ENCODE data around the gene SLFN12L. TPM values are rescaled to one million over a fixed set of nuclear protein-coding genes. Genes with fewer than 3 reads are reported as not detected.

The SLFN12L gene
- total RNA-seq, 2 experiments from 2014 or later, result 115 to 123 TPM

GRCh38 chr17:35433075-35433894 lies 104.2 kb downstream of the SLFN12L start:
- Mint-ChIP-seq H3K36me3 (ENCODE audit: low read depth) (peaks cover 39% of the 10 kb centered on the region), H3K9me3 (ENCODE audit: insufficient read depth) (no peaks in the 10 kb centered on the region), H3K4me3 (peak overlapping the region; percentile 90), H3K27me3 (ENCODE audit: low read depth) (no peaks in the 10 kb centered on the region), H3K27ac (peak overlapping the region; percentile 85), H3K4me1 (ENCODE audit: low read depth) (peaks cover 58% of the 10 kb centered on the region)
- CTCF ChIA-PET, result interaction anchor here (0.9 to 1.9 kb wide), 6 partner anchors 12 to 120 kb away, joined by 3 to 5 read pairs (median 4); no protein-coding TSS in a partner anchor
- ATAC-seq (peak; percentile 83), DNase-seq (peak; percentile 73)
- POLR2A ChIA-PET, result interaction anchor here (0.6 to 1.7 kb wide), 6 partner anchors 14 to 191 kb away, joined by 3 to 9 read pairs (median 6); partner anchors contain the start of genes SLFN11, SLFN12L, SLFN13 and SLFN5

DNA sequence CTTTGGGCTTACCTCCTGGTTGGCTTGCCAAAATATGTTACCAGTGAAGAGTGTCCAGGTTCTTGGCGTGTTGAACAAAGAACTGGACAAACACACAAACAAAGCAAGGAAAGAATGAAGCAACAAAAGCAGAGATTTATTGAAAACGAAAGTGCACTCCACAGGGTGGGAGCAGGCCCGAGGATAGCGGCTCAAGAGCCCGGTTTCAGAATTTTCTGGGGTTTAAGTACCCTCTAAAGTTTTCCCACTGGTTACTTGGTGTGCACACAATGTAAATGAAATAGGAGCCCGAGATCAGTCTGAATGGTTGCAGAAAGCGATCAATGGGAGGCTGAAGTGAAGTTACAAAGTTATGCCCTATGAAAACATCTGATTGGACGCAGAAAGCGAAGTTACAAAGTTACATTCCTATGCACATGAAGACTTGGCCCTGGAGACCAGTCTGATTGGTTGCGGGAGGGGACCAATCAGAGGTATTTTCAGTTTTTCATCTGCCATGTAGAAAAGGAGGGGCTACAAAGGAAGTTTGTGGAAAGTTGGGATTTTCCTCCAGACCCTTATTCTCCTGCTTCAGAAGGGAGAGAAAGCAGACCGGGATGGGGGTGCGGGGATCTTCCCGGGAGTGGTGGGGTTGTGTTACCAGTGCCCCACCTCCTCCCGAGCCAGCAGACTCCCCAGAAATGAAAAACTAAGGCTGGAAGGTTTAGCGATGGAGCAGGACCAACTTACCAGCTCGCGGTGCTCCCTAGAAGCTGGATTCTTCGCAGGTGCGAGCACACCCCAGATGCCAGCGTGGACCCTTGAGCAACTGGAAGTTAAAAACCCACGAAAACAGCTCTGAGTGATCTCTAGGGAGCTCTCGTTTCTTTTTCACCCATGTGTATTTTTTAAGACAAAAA lies 105.1 kb downstream of the SLFN12L start, which contains the start of gene SLFN12:
Gene SLFN12 (minus strand): TSS at position 325 of the 899 bp plus-strand sequence. CDS start 9,472 bp downstream, outside the sequence.
- Mint-ChIP-seq H3K36me3 (ENCODE audit: low read depth) (peaks cover 38% of the 10 kb centered on the region), H3K4me3 (peak within 1 kb of the TSS; percentile 90), H3K9me3 (ENCODE audit: insufficient read depth) (no peaks in the 10 kb centered on the region), H3K4me1 (ENCODE audit: low read depth) (peaks cover 64% of the 10 kb centered on the region), H3K27me3 (ENCODE audit: low read depth) (no peaks in the 10 kb centered on the region), H3K27ac (peak within 1 kb of the TSS; percentile 85)
- peak; percentile 61 for DNase-seq
- ChIA-PET POLR2A (interaction anchor here (0.6 to 1.7 kb wide), 4 partner anchors 15 to 105 kb away, joined by 3 to 9 read pairs (median 7); partner anchors contain the start of genes SLFN11, SLFN12L and SLFN13), CTCF (interaction anchor here (0.9 to 1.9 kb wide), 4 partner anchors 15 to 101 kb away, joined by 3 to 5 read pairs (median 4); no protein-coding TSS in a partner anchor)
- peak; percentile 73 for ATAC-seq

DNA sequence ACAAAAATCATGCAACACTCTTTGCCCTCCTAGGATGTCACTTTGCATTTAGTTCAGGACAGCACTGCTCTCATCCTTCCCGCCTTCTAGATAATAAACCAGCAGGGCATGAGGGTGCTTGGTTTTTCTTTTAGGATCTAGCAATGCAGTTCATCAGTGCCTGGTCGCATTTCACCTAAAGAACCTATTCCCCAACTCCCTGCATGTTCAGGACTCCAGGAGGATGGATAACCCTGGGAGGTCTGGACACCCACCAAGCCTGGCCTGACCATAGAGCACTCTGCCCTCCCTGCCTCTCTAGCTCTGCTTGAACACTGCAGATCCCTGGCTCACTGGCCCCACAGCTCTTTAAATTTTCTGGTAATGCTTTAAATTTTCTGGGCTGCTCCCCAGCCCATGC lies 107.8 kb downstream of the SLFN12L start:
- peaks cover 51% of the 10 kb centered on the region for H3K36me3 Mint-ChIP-seq (ENCODE audit: low read depth)
- H3K4me1 Mint-ChIP-seq (ENCODE audit: low read depth), result peaks cover 66% of the 10 kb centered on the region
- no peaks in the 10 kb centered on the region for H3K27me3 Mint-ChIP-seq (ENCODE audit: low read depth)
- ChIA-PET CTCF (interaction anchor here (1.1 to 2.4 kb wide), 2 partner anchors 19 to 117 kb away, joined by 6 to 7 read pairs; partner anchors contain the start of gene SLFN13), POLR2A (interaction anchor here (0.6 kb wide), 1 partner anchor 535 kb away, joined by 3 read pairs; no protein-coding TSS in a partner anchor)
- peak overlapping the region; percentile 51 for H3K27ac Mint-ChIP-seq
- H3K4me3 Mint-ChIP-seq, result no peak overlapping the region
- no peak for ATAC-seq
- DNase-seq, result no peak
- H3K9me3 Mint-ChIP-seq (ENCODE audit: insufficient read depth), result no peaks in the 10 kb centered on the region

GRCh38 chr17:35428229-35428628 lies 109.2 kb downstream of the SLFN12L start:
- ChIA-PET CTCF (interaction anchor here (0.9 to 2.4 kb wide), 5 partner anchors 11 to 115 kb away, joined by 3 to 7 read pairs (median 4); partner anchors contain the start of genes SLFN11 and SLFN13), POLR2A (interaction anchor here (0.5 to 1.7 kb wide), 5 partner anchors 20 to 115 kb away, joined by 3 to 7 read pairs (median 3); partner anchors contain the start of genes SLFN11 and SLFN13)
- no peaks in the 10 kb centered on the region for H3K27me3 Mint-ChIP-seq (ENCODE audit: low read depth)
- H3K4me1 Mint-ChIP-seq (ENCODE audit: low read depth), result peaks cover 57% of the 10 kb centered on the region
- H3K9me3 Mint-ChIP-seq (ENCODE audit: insufficient read depth), result no peaks in the 10 kb centered on the region
- H3K36me3 Mint-ChIP-seq (ENCODE audit: low read depth), result peaks cover 52% of the 10 kb centered on the region
- peak overlapping the region; percentile 17 for H3K27ac Mint-ChIP-seq
- ATAC-seq, result peak; percentile 17
- no peak overlapping the region for H3K4me3 Mint-ChIP-seq
- DNase-seq, result peak; percentile 41

DNA sequence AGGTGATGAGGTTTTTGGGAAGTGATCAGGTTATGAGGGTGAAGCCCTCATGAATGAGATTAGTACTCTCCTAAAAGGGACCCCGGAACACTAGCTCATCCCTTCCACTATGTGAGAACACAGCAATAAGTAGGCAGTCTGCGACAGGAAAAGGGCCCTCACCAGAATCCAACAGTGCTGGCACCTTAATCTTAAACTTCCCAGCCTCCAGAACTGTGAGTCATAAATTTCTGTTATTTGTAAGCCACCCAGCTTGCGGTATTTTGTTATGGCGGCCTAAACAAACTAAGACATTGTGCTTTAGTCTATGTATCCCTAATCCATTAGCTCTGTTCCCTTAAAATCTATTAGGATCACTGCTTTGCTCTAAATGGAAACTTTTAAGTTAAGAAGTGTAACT lies 113.7 kb downstream of the SLFN12L start:
- Mint-ChIP-seq H3K36me3 (ENCODE audit: low read depth) (peaks cover 49% of the 10 kb centered on the region), H3K4me3 (no peak overlapping the region), H3K27ac (no peak overlapping the region), H3K9me3 (ENCODE audit: insufficient read depth) (no peaks in the 10 kb centered on the region), H3K4me1 (ENCODE audit: low read depth) (peaks cover 17% of the 10 kb centered on the region), H3K27me3 (ENCODE audit: low read depth) (no peaks in the 10 kb centered on the region)
- DNase-seq (no peak), ATAC-seq (no peak)
- ChIA-PET CTCF (interaction anchor here (1.1 kb wide), 1 partner anchor 111 kb away, joined by 4 read pairs; no protein-coding TSS in a partner anchor), POLR2A (no interaction called here)

Other genes with a start within 250 kb of the SLFN12L start
- gene SLFN11, start 164.1 kb downstream of the SLFN12L start, total RNA-seq, result 10 to 100 TPM; 40.0 to 50.1 TPM
- 10 to 100 TPM; 11.2 to 12.4 TPM for gene SLFN12, start 105.2 kb downstream of the SLFN12L start, total RNA-seq
- 10 to 100 TPM; 56.2 to 56.3 TPM for gene SLFN13, start 88.9 kb downstream of the SLFN12L start, total RNA-seq
- gene SLFN14, start 23.1 kb upstream of the SLFN12L start, total RNA-seq, result not detected
- 1 to 10 TPM; 4.0 to 4.1 TPM for gene PEX12, start 40.9 kb upstream of the SLFN12L start, total RNA-seq
- gene AP2B1, start 49.6 kb upstream of the SLFN12L start, total RNA-seq, result 100 to 1,000 TPM; 161 to 172 TPM
- gene RASL10B, start 194.0 kb upstream of the SLFN12L start, total RNA-seq, result under 1 TPM in 1 of 2 experiments, not detected in 1; 0.10 TPM
- gene GAS2L2, start 215.6 kb upstream of the SLFN12L start, total RNA-seq, result not detected
- not detected for gene C17orf50, start 223.2 kb upstream of the SLFN12L start, total RNA-seq